A172 (cell line): ENCODE data around the gene RET. TPM values are rescaled to one million over a fixed set of nuclear protein-coding genes. Genes with fewer than 3 reads are reported as not detected.

Experiments
- DNase-seq: peaks from one replicate; pipeline ENCODE4 v3.0.0-alpha.2; 2015; ENCODE audit warnings: low spot score
- total RNA-seq: library from RNA; depleted of rRNA; stranded (reverse); fragments of >200 nt; shearing (Covaris generic); gene quantifications from 2 replicates; pipeline ENCODE4 v1.2.3, GENCODE V29; 2014

Gene RET
- total RNA-seq, 1 experiment from 2014 or later = 5.3 TPM

- peak; percentile 13 for DNase-seq
These were observed 44.1 kb downstream of the RET start for GRCh38 chr10:43120929-43121314.

- no peak for DNase-seq
These were observed 44.6 kb downstream of the RET start for GRCh38 chr10:43121444-43121843.

- no peak for DNase-seq
These were observed 45.2 kb downstream of the RET start for GRCh38 chr10:43122096-43122495.

GRCh38 chr10:43122826-43123225 is 46.0 kb downstream of the RET start:
- DNase-seq = no peak

- DNase-seq = no peak
These were observed 46.7 kb downstream of the RET start for GRCh38 chr10:43123361-43124093.

- DNase-seq = no peak
These were observed 47.2 kb downstream of the RET start for GRCh38 chr10:43124094-43124521.

- no peak for DNase-seq
These were observed 47.9 kb downstream of the RET start for GRCh38 chr10:43124574-43125273.

GRCh38 chr10:43125274-43125845 is 48.5 kb downstream of the RET start:
- DNase-seq = no peak

- DNase-seq = no peak
These were observed 49.2 kb downstream of the RET start for GRCh38 chr10:43125881-43126731.

GRCh38 chr10:43126759-43127424 is 50.0 kb downstream of the RET start:
- DNase-seq = no peak

- no peak for DNase-seq
These were observed 50.6 kb downstream of the RET start for GRCh38 chr10:43127442-43127841.

- no peak for DNase-seq
These were observed 51.5 kb downstream of the RET start for GRCh38 chr10:43128331-43128730.

- peak; percentile 87 for DNase-seq
These were observed 52.3 kb downstream of the RET start for GRCh38 chr10:43128958-43129706.

- no peak for DNase-seq
These were observed 53.9 kb downstream of the RET start for GRCh38 chr10:43130770-43131171.

GRCh38 chr10:43131256-43131655 is 54.4 kb downstream of the RET start:
- DNase-seq = no peak

GRCh38 chr10:43131906-43132305 is 55.0 kb downstream of the RET start:
- no peak for DNase-seq

GRCh38 chr10:43132867-43133787 is 56.3 kb downstream of the RET start:
- DNase-seq = no peak

GRCh38 chr10:43134126-43134905 is 57.4 kb downstream of the RET start:
- DNase-seq = no peak

- DNase-seq = no peak
These were observed 58.2 kb downstream of the RET start for GRCh38 chr10:43135064-43135463.
